IMR-90 (cell line): ENCODE data around the gene OR10G7. TPM values are rescaled to one million over a fixed set of nuclear protein-coding genes. Genes with fewer than 3 reads are reported as not detected.

Experiments used
- ATAC-seq: fragments of 200-7000 bp; cut with Tn5 transposase; 2 replicates; pipeline ENCODE4 v1.9.1; 2020; ENCODE audit warnings: low read depth, mild to moderate bottlenecking, moderate library complexity
- BruUV-seq: library from RNA; stranded (reverse); fragments of 400-500 nt; replicated peaks from 2 replicates; lab custom pipeline; 2021; lab: Mats Ljungman, UMichigan
- CTCF ChIA-PET: fragments of 300-600 bp; formaldehyde crosslinking; extraction: SDS; loops from one replicate; lab custom pipeline; 2021; ENCODE audit warnings: antibody characterized with exemption; lab: Yijun Ruan, JAX
- POLR2A ChIA-PET: fragments of 300-600 bp; sonication (Branson Sonifier 250); formaldehyde crosslinking; loops from one replicate; lab custom pipeline; 2022; ENCODE audit warnings: antibody characterized with exemption; ENCODE audit not compliant: unreplicated experiment; lab: Charles Lee
- DNase-seq: peaks from one replicate; pipeline ENCODE4 v3.0.0; 2013
- H2AFZ ChIP-seq: replicated peaks from 2 replicates; pipeline ENCODE3; 2013; ENCODE audit warnings: low read length, mild to moderate bottlenecking; ENCODE audit not compliant: poor library complexity
- H2AK5ac ChIP-seq: 2 replicates; pipeline ENCODE4 v1.6.1; 2013; ENCODE audit warnings: low read depth, low read length, inconsistent platforms
- H2AK9ac ChIP-seq: replicated peaks from 2 replicates; pipeline ENCODE3; 2013; ENCODE audit warnings: mild to moderate bottlenecking, low read depth, low read length, moderate library complexity; ENCODE audit not compliant: poor library complexity
- H2BK120ac ChIP-seq: 2 replicates; pipeline ENCODE4 v1.6.1; 2013; ENCODE audit warnings: low read depth, low read length, inconsistent platforms
- H2BK15ac ChIP-seq: 3 replicates; pipeline ENCODE4 v1.6.1; 2013; ENCODE audit warnings: low read depth, low read length, inconsistent platforms
- H2BK20ac ChIP-seq: 2 replicates; pipeline ENCODE4 v1.6.1; 2013; ENCODE audit warnings: low read depth, mild to moderate bottlenecking, inconsistent platforms, low read length, moderate library complexity
- H2BK5ac ChIP-seq: 2 replicates; pipeline ENCODE4 v1.6.1; 2013; ENCODE audit warnings: mild to moderate bottlenecking, low read depth, low read length, inconsistent platforms; ENCODE audit not compliant: poor library complexity, severe bottlenecking
- H3K14ac ChIP-seq: replicated peaks from 2 replicates; pipeline ENCODE4 v1.6.1; 2013; ENCODE audit warnings: low read depth, low read length, inconsistent platforms
- H3K18ac ChIP-seq: 2 replicates; pipeline ENCODE4 v1.6.1; 2013; ENCODE audit warnings: low read depth, low read length, control low read depth
- H3K23ac ChIP-seq: 2 replicates; pipeline ENCODE4 v1.6.1; 2013; ENCODE audit warnings: low read depth, low read length, inconsistent platforms
- H3K27ac ChIP-seq: 2 replicates; pipeline ENCODE4 v1.5.1; 2013; ENCODE audit warnings: mild to moderate bottlenecking, control low read depth, low read length; ENCODE audit not compliant: insufficient read depth
- H3K27me3 ChIP-seq: 2 replicates; pipeline ENCODE4 v1.6.1; 2013; ENCODE audit warnings: low read length; ENCODE audit not compliant: control insufficient read depth, insufficient read depth
- H3K36me3 ChIP-seq: 2 replicates; pipeline ENCODE4 v1.6.1; 2013; ENCODE audit warnings: low read length, mixed read lengths; ENCODE audit not compliant: control insufficient read depth, insufficient read depth
- H3K4ac ChIP-seq: 2 replicates; pipeline ENCODE4 v1.6.1; 2013; ENCODE audit warnings: low read depth, low read length, inconsistent platforms
- H3K4me1 ChIP-seq: 2 replicates; pipeline ENCODE4 v1.6.1; 2013; ENCODE audit warnings: low read length, mixed read lengths; ENCODE audit not compliant: control insufficient read depth, insufficient read depth
- H3K4me2 ChIP-seq: 2 replicates; pipeline ENCODE4 v1.6.1; 2013; ENCODE audit warnings: low read depth, mild to moderate bottlenecking, control low read depth, low read length, moderate library complexity
- H3K4me3 ChIP-seq: 2 replicates; pipeline ENCODE4 v1.5.1; 2013; ENCODE audit warnings: low read depth, mild to moderate bottlenecking, control low read depth, low read length, moderate library complexity; ENCODE audit not compliant: insufficient read depth
- H3K56ac ChIP-seq: 2 replicates; pipeline ENCODE4 v1.6.1; 2013; ENCODE audit warnings: low read length, inconsistent platforms; ENCODE audit not compliant: insufficient read depth; ENCODE audit errors: extremely low read depth
- H3K79me1 ChIP-seq, 2 experiments: 2 replicates each; pipeline ENCODE4 v1.6.1; 2013; ENCODE audit warnings: low read length in 2 of 2, inconsistent platforms in 1 of 2, low read depth in 1 of 2
- H3K9ac ChIP-seq: 2 replicates; pipeline ENCODE4 v1.6.1; 2013; ENCODE audit warnings: low read depth, low read length, control low read depth
- H3K9me1 ChIP-seq: 2 replicates; pipeline ENCODE4 v1.6.1; 2013; ENCODE audit warnings: low read length, inconsistent platforms; ENCODE audit not compliant: insufficient read depth
- H3K9me3 ChIP-seq: 2 replicates; pipeline ENCODE4 v1.6.1; 2013; ENCODE audit warnings: low read length; ENCODE audit not compliant: control insufficient read depth, insufficient read depth
- H4K20me1 ChIP-seq: 2 replicates; pipeline ENCODE4 v1.6.1; 2013; ENCODE audit warnings: low read length, inconsistent platforms; ENCODE audit not compliant: insufficient read depth
- H4K5ac ChIP-seq: 2 replicates; pipeline ENCODE4 v1.6.1; 2013; ENCODE audit warnings: mild to moderate bottlenecking, low read depth, low read length, control low read depth
- H4K8ac ChIP-seq, 2 experiments: 2 replicates each; pipeline ENCODE4 v1.6.1; 2013; ENCODE audit warnings: low read depth in 2 of 2, low read length in 2 of 2, control low read depth in 1 of 2, inconsistent platforms in 1 of 2
- H4K91ac ChIP-seq: 2 replicates; pipeline ENCODE4 v1.6.1; 2013; ENCODE audit warnings: low read depth, low read length, inconsistent platforms; ENCODE audit not compliant: insufficient read depth
- CEBPB ChIP-seq: IDR thresholded peaks from 2 replicates; pipeline ENCODE4 v1.6.1; 2012; ENCODE audit warnings: low read depth, low read length, improper control_type of control experiment
- CHD1 ChIP-seq: IDR thresholded peaks from 2 replicates; pipeline ENCODE4 v1.6.1; 2012; ENCODE audit warnings: low read depth, low read length, improper control_type of control experiment
- ELK1 ChIP-seq: fragments of 150-350 bp; IDR thresholded peaks from 2 replicates; pipeline ENCODE4 v1.6.1; 2016; ENCODE audit warnings: low read depth, mild to moderate bottlenecking, low read length, moderate library complexity, borderline replicate concordance
- FOS ChIP-seq: fragments of 150-350 bp; IDR thresholded peaks from 2 replicates; pipeline ENCODE4 v1.6.1; 2016; ENCODE audit warnings: low read depth, low read length
- MAFK ChIP-seq: IDR thresholded peaks from 2 replicates; pipeline ENCODE4 v1.6.1; 2012; ENCODE audit warnings: low read depth, low read length, improper control_type of control experiment
- RAD21 ChIP-seq: IDR thresholded peaks from 2 replicates; pipeline ENCODE4 v1.6.1; 2012; ENCODE audit warnings: low read length, improper control_type of control experiment
- RFX5 ChIP-seq: IDR thresholded peaks from 2 replicates; pipeline ENCODE4 v1.8.0; 2012; ENCODE audit warnings: low read depth, mild to moderate bottlenecking, low read length, moderate library complexity
- SMC3 ChIP-seq: fragments of 150-350 bp; IDR thresholded peaks from 2 replicates; pipeline ENCODE4 v1.6.1; 2016; ENCODE audit warnings: low read depth, mild to moderate bottlenecking, antibody characterized with exemption, low read length, moderate library complexity
- USF2 ChIP-seq: fragments of 150-350 bp; IDR thresholded peaks from 2 replicates; pipeline ENCODE4 v1.6.1; 2017; ENCODE audit warnings: mild to moderate bottlenecking, antibody characterized with exemption, low read length, low read depth
- WGBS, 2 experiments: methylation state at CpG; one replicate each; pipeline versions ENCODE4 v1.1.5 to v1.1.7; 2013; ENCODE audit warnings: missing lambda C conversion rate in 2 of 2; ENCODE audit not compliant: insufficient read length in 1 of 2; ENCODE audit errors: extremely low coverage in 2 of 2; 5-methylcytosine and 5-hydroxymethylcytosine counted together
- dilution Hi-C: fragments of 300-500 bp; cut with HindIII; formaldehyde crosslinking; loops from one replicate; pipeline ENCODE4 v1.14.3; 2018; ENCODE audit warnings: low sequenced_read_pairs; ENCODE audit not compliant: unreplicated experiment
- in situ Hi-C: fragments of 300-500 bp; cut with MboI; formaldehyde crosslinking; loops from 3 replicates; pipeline ENCODE4 v1.14.3; 2019; ENCODE audit warnings: low sequenced_read_pairs, inconsistent platforms, mixed read lengths
- intact Hi-C: fragments of 100-400 bp; cut with micrococcal nuclease; formaldehyde crosslinking; loops from 2 replicates; pipeline ENCODE4 v1.10.0; 2022
- polyA plus RNA-seq, 3 experiments: library from polyadenylated mRNA; depleted of rRNA; stranded (reverse); fragments of >200 nt; gene quantifications; 2 replicates each; pipeline ENCODE4 v1.2.3, GENCODE V29; 2012; ENCODE audit warnings: low replicate concordance in 1 of 3
- total RNA-seq: library from RNA; depleted of rRNA; stranded (reverse); fragments of >200 nt; gene quantifications from 2 replicates; pipeline ENCODE4 v1.2.3, GENCODE V29; 2012
- TF ChIP-seq, protein P1 (sequence below): conservative IDR thresholded peaks from 2 replicates; pipeline ENCODE4 v1.5.1; 2012; ENCODE audit warnings: mild to moderate bottlenecking, low read depth, low read length, improper control_type of control experiment

OR10G7 gene
- total and polyA plus RNA-seq, 2 of the 4 experiments (the other 2 are of a cell fraction): not detected

GRCh38 chr11:124070915-124071622 is 29.9 kb upstream of the OR10G7 start:
- dilution Hi-C loops (no loop called here), intact Hi-C loops (loop anchor here (1.0 to 10.0 kb wide), 5 partner anchors 124 to 794 kb away; partner anchors contain the start of gene ROBO3), in situ Hi-C loops (loop anchor here (5.0 to 25.0 kb wide), 3 partner anchors 126 to 516 kb away; partner anchors contain the start of gene OR8D1)
- no CpG with 5 or more reads among the region's 8 CpGs for WGBS, 2 experiments
- ATAC-seq (peak; percentile 50; the same call in 1 of the 2 replicates), DNase-seq (peak; percentile 78)
- Histone ChIP-seq H4K8ac (no peak overlapping the region), H3K4me1 (no peaks in the 10 kb centered on the region), H3K18ac (no peak overlapping the region), H4K91ac (no peak overlapping the region), H3K14ac (no peak overlapping the region), H2BK120ac (no peak overlapping the region), H2AFZ (no peak overlapping the region), H2AK9ac (no peak overlapping the region), H3K4me3 (no peak overlapping the region), H3K9me1 (no peaks in the 10 kb centered on the region), H3K4ac (no peak overlapping the region), H3K4me2 (no peak overlapping the region), H3K9me3 (no peaks in the 10 kb centered on the region), H3K27me3 (peaks cover 14% of the 10 kb centered on the region), H4K5ac (no peak overlapping the region), H3K23ac (no peak overlapping the region), H2AK5ac (no peak overlapping the region), H2BK20ac (no peak overlapping the region), H2BK15ac (no peak overlapping the region), H3K36me3 (no peaks in the 10 kb centered on the region), H4K20me1 (no peaks in the 10 kb centered on the region), H3K9ac (no peak overlapping the region), H3K79me1 (no peaks in the 10 kb centered on the region), H2BK5ac (no peak overlapping the region), H3K56ac (no peak overlapping the region), H3K27ac (no peak overlapping the region)
- ChIA-PET CTCF (interaction anchor here (0.5 to 2.2 kb wide), 13 partner anchors 10 to 573 kb away, joined by 3 to 9 read pairs (median 4); partner anchors contain the start of genes OR8G1 and VWA5A), POLR2A (interaction anchor here (1.0 kb wide), 1 partner anchor 44 kb away, joined by 3 read pairs; the partner anchor contains the start of gene VWA5A)
- BruUV-seq: no TSS peak
- TF ChIP-seq RFX5 (no peak), ELK1 (no peak), CEBPB (no peak), RAD21 (peak; percentile 71), CHD1 (no peak), SMC3 (peak; percentile 67), USF2 (no peak), FOS (no peak), MAFK (no peak)
- TF ChIP-seq, protein P1, sequence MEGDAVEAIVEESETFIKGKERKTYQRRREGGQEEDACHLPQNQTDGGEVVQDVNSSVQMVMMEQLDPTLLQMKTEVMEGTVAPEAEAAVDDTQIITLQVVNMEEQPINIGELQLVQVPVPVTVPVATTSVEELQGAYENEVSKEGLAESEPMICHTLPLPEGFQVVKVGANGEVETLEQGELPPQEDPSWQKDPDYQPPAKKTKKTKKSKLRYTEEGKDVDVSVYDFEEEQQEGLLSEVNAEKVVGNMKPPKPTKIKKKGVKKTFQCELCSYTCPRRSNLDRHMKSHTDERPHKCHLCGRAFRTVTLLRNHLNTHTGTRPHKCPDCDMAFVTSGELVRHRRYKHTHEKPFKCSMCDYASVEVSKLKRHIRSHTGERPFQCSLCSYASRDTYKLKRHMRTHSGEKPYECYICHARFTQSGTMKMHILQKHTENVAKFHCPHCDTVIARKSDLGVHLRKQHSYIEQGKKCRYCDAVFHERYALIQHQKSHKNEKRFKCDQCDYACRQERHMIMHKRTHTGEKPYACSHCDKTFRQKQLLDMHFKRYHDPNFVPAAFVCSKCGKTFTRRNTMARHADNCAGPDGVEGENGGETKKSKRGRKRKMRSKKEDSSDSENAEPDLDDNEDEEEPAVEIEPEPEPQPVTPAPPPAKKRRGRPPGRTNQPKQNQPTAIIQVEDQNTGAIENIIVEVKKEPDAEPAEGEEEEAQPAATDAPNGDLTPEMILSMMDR: peak; percentile 75
